Stimulated activated memory B cell treated with anti-CD40 and anti-IgM and Interleukin-4, amounts not matched to agents 10 μg/mL and 1 μg/mL and 100 μg/mL, for 72 hours (primary cell): ENCODE results near the gene CFD.
"Not testable (repeated sequence)": the region's sequence is repeated elsewhere in the genome, so short reads cannot be mapped to it uniquely, and the experiment has no call there.

Experiments
- ATAC-seq: fragments of 150-1000 bp; cut with Tn5 transposase; 2 replicates; pipeline ENCODE4 v1.10.0; 2021
- H3K27ac Mint-ChIP-seq: one replicate; pipeline ENCODE4 v1.8.0; 2022; ENCODE audit warnings: mild to moderate bottlenecking, mixed read lengths
- H3K27me3 Mint-ChIP-seq: one replicate; pipeline ENCODE4 v1.8.0; 2022; ENCODE audit warnings: mixed read lengths
- H3K36me3 Mint-ChIP-seq: one replicate; pipeline ENCODE4 v1.8.0; 2022; ENCODE audit warnings: mixed read lengths
- H3K4me1 Mint-ChIP-seq: one replicate; pipeline ENCODE4 v1.8.0; 2022; ENCODE audit warnings: mixed read lengths
- H3K4me3 Mint-ChIP-seq: one replicate; pipeline ENCODE4 v1.8.0; 2022; ENCODE audit warnings: mild to moderate bottlenecking, moderate library complexity, mixed read lengths
- H3K9me3 Mint-ChIP-seq: one replicate; pipeline ENCODE4 v1.8.0; 2022; ENCODE audit warnings: mixed read lengths

Gene CFD

DNA sequence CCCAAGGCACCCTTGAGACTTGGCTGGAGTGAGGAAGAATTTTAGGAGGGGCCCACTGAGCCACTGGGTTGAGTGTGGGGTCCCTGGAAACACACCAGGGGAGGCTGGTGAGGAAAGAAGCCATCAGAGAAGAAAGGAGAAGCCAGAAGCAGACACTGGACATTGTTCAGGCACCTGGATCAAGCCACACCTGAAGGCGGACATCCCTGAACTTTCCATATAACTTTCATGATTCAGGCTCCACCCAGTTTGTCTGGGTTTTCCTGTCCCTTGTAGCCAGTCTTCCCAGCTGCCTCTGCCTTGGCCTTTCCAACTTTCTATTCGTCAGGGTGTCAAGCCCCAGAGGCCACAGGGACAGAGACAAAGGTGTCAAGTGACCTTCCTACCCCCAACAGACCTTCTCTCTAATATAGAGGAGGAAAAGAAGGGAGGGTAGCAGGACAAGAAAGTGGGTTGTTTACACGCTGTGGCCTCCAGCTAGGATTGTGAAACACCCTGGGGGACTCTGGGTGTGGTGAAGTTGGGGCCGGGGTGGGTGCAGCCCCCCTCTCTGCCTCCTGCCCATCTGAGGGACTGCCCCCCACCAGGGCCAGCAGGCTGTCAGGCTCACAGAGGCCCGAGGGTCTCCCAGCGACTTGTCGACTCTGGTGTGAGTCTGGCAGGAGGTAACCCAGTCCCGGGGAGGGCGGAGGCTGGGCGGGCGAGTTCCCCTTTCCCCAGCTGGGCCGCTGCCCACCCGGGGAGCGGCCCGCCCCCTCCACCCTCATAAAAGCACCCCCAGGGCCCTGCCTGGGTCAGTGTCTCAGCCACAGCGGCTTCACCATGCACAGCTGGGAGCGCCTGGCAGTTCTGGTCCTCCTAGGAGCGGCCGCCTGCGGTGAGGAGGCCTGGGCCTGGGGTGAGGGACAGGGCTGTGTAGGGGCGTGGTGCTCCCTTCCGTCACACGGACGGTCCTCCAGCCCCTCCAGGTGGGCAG is at the start of gene CFD:
Gene CFD, plus strand, starts transcription at position 797 of the 976 bp plus-strand sequence. Its CDS starts 26 bp downstream, at position 823.
- H3K9me3 Mint-ChIP-seq = no peaks in the 10 kb centered on the region
- no peak within 1 kb of the TSS for H3K27ac Mint-ChIP-seq
- no peak for ATAC-seq
- peak within 1 kb of the TSS; percentile 56 for H3K4me3 Mint-ChIP-seq
- peaks cover 21% of the 10 kb centered on the region for H3K27me3 Mint-ChIP-seq
- H3K36me3 Mint-ChIP-seq = no peaks in the 10 kb centered on the region
- peaks cover 33% of the 10 kb centered on the region for H3K4me1 Mint-ChIP-seq

DNA sequence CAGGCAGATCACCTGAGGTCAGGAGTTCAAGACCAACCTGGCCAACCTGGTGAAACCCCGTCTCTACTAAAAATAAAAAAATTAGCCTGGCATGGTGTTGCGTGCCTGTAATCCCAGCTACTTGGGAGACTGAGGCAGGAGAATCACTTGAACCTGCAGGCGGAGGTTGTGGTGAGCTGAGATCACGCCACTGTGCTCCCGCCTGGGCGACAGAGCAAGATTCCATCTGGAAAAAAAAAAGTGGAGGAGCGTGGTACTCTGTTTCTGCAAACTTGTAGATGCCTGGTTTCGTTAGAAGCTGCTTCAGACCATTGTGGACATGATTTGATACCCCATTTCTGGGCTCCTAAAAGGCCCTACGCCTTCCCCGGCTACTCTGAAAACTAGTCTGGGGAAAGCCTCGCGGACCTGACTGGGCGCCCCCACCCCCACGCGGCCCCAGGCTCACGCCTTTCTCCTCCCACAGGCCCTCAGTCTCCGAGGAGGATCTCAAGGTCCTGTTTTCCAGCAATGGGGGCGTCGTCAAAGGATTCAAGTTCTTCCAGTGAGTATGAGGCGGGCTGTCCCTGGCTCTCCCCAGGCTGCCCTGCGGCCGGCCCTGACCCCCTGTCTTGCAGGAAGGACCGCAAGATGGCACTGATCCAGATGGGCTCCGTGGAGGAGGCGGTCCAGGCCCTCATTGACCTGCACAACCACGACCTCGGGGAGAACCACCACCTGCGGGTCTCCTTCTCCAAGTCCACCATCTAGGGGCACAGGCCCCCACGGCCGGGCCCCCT is 49.2 kb upstream of the CFD start:
- Mint-ChIP-seq H3K4me3 (no peak overlapping the region), H3K36me3 (peaks cover 59% of the 10 kb centered on the region), H3K27me3 (no peaks in the 10 kb centered on the region), H3K4me1 (peaks cover 9% of the 10 kb centered on the region), H3K27ac (no peak overlapping the region), H3K9me3 (no peaks in the 10 kb centered on the region)
- ATAC-seq = no peak

DNA sequence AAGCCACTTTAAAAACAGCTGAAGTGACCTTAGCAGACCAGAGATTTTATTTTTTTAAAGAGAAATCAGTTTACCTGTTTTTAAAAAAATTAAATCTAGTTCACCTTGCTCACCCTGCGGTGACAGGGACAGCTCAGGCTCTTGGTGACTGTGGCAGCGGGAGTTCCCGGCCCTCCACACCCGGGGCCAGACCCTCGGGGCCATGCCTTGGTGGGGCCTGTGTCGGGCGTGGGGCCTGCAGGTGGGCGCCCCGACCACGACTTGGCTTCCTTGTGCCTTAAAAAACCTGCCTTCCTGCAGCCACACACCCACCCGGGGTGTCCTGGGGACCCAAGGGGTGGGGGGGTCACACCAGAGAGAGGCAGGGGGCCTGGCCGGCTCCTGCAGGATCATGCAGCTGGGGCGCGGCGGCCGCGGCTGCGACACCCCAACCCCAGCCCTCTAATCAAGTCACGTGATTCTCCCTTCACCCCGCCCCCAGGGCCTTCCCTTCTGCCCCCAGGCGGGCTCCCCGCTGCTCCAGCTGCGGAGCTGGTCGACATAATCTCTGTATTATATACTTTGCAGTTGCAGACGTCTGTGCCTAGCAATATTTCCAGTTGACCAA is 48.5 kb upstream of the CFD start:
- Mint-ChIP-seq H3K4me3 (no peak overlapping the region), H3K27me3 (no peaks in the 10 kb centered on the region), H3K9me3 (peaks cover 3% of the 10 kb centered on the region), H3K27ac (no peak overlapping the region), H3K4me1 (peaks cover 9% of the 10 kb centered on the region), H3K36me3 (peaks cover 65% of the 10 kb centered on the region)
- ATAC-seq = no peak

DNA sequence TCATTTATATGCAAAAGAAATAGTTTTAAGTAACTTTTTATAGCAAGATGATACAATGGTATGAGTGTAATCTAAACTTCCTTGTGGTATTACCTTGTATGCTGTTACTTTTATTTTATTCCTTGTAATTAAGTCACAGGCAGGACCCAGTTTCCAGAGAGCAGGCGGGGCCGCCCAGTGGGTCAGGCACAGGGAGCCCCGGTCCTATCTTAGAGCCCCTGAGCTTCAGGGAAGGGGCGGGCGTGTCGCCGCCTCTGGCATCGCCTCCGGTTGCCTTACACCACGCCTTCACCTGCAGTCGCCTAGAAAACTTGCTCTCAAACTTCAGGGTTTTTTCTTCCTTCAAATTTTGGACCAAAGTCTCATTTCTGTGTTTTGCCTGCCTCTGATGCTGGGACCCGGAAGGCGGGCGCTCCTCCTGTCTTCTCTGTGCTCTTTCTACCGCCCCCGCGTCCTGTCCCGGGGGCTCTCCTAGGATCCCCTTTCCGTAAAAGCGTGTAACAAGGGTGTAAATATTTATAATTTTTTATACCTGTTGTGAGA is 47.9 kb upstream of the CFD start:
- no peak for ATAC-seq

DNA sequence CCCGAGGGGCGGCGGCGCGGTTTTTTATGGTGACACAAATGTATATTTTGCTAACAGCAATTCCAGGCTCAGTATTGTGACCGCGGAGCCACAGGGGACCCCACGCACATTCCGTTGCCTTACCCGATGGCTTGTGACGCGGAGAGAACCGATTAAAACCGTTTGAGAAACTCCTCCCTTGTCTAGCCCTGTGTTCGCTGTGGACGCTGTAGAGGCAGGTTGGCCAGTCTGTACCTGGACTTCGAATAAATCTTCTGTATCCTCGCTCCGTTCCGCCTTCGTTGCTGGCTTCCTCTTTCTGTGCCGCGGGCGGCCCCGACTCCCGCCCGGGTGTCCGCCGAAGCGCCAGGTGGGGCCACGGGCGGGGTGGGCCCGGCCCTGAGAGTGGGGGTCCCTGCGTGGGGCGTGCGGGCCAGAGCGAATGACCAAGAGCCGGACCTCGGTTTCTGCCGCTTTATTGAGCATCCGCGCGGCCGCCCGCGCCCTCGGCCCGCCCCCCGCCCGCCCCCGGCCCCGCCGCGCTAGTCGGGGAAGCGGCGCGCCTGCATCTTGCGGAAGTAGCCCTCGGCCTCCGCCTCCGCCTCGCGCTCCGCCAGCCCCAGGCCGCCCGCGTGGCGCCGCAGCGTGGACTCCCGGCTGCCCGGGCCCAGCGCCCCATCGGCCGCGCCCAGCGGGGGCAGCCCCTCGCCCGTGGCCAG is 47.3 kb upstream of the CFD start:
- Mint-ChIP-seq H3K4me3 (no peak overlapping the region), H3K36me3 (peaks cover 69% of the 10 kb centered on the region), H3K9me3 (peaks cover 14% of the 10 kb centered on the region), H3K27ac (no peak overlapping the region), H3K4me1 (peaks cover 7% of the 10 kb centered on the region), H3K27me3 (no peaks in the 10 kb centered on the region)
- ATAC-seq = peak; percentile 36

More for the DNA sequence above, 47.9 kb upstream of the CFD start:
- peaks cover 69% of the 10 kb centered on the region for H3K36me3 Mint-ChIP-seq
- H3K27me3 Mint-ChIP-seq = no peaks in the 10 kb centered on the region
- peaks cover 9% of the 10 kb centered on the region for H3K9me3 Mint-ChIP-seq
- H3K4me1 Mint-ChIP-seq = peaks cover 9% of the 10 kb centered on the region
- no peak overlapping the region for H3K4me3 Mint-ChIP-seq
- H3K27ac Mint-ChIP-seq = no peak overlapping the region

DNA sequence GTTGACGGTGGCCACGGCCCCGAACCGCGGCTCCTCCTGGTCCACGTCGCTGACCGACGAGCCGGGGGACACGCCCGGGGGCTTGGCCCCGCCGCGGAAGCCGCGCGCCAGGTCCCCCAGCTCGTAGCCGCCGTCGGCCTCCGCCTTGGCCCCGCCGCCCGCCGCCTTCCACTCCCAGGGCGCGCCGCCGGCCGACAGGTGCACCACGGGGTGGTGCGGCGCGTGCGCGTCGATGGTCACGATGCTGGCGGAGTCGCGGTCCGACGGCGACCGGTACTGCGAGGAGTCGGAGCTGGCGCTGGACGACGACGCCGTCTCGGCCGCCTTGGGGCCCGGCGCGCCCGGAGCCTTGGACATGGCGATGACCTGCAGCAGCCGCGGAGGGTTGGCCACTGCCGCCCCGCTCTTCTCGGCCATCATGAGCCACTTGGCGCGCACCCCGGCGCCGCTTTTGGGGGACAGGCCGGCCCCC is 46.7 kb upstream of the CFD start:
- peaks cover 14% of the 10 kb centered on the region for H3K9me3 Mint-ChIP-seq
- peaks cover under 1% of the 10 kb centered on the region for H3K4me1 Mint-ChIP-seq
- peak; percentile 31 for ATAC-seq
- H3K27ac Mint-ChIP-seq = no peak overlapping the region
- no peak overlapping the region for H3K4me3 Mint-ChIP-seq
- peaks cover 63% of the 10 kb centered on the region for H3K36me3 Mint-ChIP-seq
- no peaks in the 10 kb centered on the region for H3K27me3 Mint-ChIP-seq

DNA sequence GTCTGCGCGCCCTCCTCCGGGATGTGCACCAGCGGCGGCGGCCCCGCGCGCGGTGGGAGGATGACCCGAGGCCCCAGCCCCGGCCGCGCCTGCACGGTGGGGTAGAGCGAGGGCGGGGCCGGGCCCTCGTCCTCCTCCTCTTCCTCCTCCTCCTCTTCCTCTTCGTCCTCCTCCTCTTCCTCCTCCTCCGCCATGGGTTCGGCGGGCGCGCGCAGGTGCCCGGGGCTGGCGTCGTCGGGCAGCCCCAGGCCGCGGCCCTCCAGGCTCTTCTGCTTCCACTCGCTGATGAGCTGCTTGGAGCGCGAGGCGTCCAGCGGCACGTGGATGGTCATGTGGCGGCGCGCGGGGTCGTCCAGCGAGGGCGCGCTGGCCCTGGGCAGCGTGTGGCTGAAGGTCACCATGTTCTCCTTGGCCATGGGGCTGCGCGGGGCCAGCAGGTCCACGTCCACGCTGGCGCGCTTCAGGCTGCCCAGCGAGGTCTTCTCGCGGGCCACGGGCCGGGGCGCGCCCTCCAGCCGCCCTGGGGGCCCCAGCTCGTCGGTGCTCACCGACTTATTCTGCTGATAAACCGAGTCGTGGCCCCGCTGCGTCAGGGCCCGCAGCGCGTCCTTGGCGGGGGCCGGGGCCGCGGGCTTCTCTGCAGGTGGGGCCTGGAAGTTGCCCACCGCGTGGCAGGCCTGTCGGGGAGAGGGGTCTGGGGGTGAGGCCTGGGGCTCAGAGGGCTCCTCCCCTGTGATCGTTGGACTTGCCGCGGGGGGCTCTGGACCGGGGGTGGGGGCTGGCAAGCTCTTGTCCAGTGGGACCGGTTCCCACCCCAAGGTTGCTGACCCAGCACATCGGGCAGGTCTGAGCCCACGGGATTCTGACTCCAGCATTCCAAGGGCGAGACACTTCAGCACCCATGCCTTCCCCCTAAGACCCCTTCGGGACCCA is 46.0 kb upstream of the CFD start:
- Mint-ChIP-seq H3K27ac (no peak overlapping the region), H3K4me3 (no peak overlapping the region)
- peak; percentile 58 for ATAC-seq

DNA sequence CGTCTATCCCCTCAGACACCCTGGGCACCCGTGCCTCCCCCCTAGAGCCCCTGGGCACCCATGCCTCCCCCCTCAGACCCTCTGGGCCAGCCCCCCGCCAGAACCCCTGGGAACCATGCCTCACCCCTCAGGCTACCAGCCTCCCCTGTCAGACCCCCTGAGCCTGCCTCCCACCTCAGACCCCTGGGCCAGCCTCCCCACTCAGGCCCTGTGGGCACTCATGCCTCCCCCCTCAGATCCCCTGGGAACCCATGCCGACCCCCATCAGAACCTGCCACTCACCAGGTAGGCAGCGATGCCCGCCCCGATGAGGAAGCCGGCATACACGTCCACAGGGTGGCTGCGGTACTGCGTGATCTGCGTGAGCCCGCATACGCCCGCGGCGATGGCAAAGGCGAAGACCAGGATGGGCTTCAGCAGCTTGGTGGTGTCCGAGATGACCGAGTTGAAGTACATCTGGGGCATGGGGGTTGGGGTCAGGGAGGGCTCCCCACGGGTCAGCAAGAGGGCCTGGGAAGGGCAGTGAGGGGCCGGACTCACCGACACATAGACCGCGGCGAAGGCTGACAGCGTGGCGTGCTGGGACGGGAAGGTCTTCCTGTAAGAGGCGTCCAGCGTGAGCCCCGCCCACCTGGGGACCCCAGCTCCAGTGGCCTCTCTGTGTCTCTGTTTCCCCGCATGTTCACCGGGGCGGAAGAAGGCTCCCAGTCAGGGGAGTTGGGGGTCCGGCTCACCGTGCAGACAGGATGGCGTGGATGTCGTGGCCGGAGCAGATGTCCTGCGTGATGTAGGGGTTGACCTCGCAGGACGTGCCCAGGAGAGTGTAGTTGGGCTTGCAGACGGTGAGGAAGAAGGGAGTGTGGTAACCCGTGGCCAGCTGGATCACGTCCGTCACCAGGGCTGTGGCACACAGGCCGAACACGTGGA is 45.0 kb upstream of the CFD start:
- ATAC-seq = peak; percentile 3
- no peaks in the 10 kb centered on the region for H3K4me1 Mint-ChIP-seq
- H3K27me3 Mint-ChIP-seq = no peaks in the 10 kb centered on the region
- H3K9me3 Mint-ChIP-seq = peaks cover 14% of the 10 kb centered on the region
- H3K36me3 Mint-ChIP-seq = peaks cover 59% of the 10 kb centered on the region
- peak overlapping the region; percentile 1 for H3K4me3 Mint-ChIP-seq
- H3K27ac Mint-ChIP-seq = no peak overlapping the region

More for the DNA sequence above, 46.0 kb upstream of the CFD start:
- Mint-ChIP-seq H3K27me3 (no peaks in the 10 kb centered on the region), H3K4me1 (no peaks in the 10 kb centered on the region), H3K9me3 (peaks cover 14% of the 10 kb centered on the region), H3K36me3 (peaks cover 59% of the 10 kb centered on the region)

DNA sequence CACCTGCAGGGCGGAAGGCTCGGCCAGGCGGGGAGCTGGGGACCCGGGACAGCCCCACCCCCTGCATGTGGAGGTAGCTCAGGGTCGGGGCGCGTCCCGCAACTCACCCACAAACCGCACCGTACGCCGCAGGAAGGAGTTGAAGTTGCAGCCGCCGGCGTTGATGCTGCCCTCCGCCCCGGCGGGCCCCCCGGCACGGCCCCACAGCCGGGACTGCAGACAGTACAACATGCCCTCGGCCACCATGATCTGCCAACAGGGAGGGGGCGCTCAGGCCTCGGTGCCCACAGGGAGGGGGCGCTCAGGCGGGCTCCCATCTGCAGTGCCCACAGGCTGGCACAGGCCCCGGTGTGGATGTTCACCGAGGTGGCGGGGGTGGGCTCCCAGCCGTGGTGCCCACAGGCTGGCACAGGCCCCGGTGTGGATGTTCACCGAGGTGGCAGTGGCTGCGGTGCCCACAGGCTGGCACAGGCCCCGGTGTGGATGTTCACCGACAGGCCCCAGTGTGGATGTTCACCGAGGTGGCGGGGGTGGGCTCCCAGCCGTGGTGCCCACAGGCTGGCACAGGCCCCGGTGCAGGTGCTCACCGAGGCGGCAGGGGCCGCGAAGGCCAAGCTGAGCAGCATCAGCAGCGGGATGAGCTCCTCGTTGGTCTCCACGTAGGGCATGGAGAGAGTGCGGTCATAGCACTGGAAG is 44.2 kb upstream of the CFD start:
- H3K9me3 Mint-ChIP-seq = peaks cover 14% of the 10 kb centered on the region
- peak; percentile 10 for ATAC-seq
- H3K36me3 Mint-ChIP-seq = peaks cover 53% of the 10 kb centered on the region
- no peak overlapping the region for H3K27ac Mint-ChIP-seq
- no peaks in the 10 kb centered on the region for H3K4me1 Mint-ChIP-seq
- H3K4me3 Mint-ChIP-seq = no peak overlapping the region
- H3K27me3 Mint-ChIP-seq = no peaks in the 10 kb centered on the region

DNA sequence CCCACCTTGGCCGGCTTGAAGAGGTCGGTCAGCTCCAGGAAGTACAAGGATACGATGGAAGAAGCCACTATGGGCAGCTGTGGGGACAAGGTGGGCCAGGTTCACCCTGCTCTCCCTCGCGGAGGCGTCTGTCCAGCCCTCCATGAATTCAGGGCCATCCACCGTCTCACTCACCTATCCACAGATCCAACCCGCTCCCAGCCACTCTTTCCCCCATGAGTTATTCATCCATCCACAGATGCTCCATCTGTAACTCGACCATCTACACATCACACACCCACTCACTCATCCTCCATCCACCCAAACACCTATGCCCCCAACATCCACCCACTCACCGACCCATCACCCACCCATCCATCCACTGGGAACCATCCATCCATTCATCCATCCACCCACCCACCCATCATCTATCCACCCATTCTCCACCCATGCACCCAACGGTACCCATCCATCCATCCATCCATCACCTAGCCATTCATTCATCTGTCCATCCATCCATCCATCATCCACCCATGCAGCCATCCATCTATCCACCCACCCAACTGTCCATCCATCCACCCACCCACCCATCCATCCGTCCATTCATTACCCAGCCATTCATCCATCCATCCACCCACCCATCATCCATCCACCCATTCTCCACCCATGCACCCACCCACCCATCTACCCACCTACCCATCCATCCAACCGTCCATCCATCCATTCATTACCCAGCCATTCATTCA is 43.5 kb upstream of the CFD start:
- no peak for ATAC-seq
- Mint-ChIP-seq H3K9me3 (peaks cover 14% of the 10 kb centered on the region), H3K27me3 (no peaks in the 10 kb centered on the region), H3K36me3 (peaks cover 46% of the 10 kb centered on the region), H3K27ac (no peak overlapping the region), H3K4me3 (no peak overlapping the region), H3K4me1 (no peaks in the 10 kb centered on the region)

DNA sequence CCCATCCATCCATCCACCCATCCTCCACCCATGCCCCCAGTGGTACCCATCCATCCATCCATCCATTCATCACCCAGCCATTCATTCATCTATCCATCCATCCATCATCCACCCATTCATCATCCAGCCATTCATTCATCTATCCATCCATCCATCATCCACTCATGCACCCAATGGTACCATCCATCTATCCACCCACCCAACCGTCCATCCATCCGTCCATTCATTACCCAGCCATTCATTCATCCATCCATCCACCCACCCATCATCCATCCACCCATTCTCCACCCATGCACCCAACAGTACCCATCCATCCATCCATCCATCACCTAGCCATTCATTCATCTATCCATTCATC is 43.0 kb upstream of the CFD start:
- no peak for ATAC-seq
- Mint-ChIP-seq H3K27me3 (no peaks in the 10 kb centered on the region), H3K36me3 (peaks cover 40% of the 10 kb centered on the region), H3K4me3 (no peak overlapping the region), H3K27ac (no peak overlapping the region), H3K9me3 (peaks cover 14% of the 10 kb centered on the region), H3K4me1 (no peaks in the 10 kb centered on the region)

DNA sequence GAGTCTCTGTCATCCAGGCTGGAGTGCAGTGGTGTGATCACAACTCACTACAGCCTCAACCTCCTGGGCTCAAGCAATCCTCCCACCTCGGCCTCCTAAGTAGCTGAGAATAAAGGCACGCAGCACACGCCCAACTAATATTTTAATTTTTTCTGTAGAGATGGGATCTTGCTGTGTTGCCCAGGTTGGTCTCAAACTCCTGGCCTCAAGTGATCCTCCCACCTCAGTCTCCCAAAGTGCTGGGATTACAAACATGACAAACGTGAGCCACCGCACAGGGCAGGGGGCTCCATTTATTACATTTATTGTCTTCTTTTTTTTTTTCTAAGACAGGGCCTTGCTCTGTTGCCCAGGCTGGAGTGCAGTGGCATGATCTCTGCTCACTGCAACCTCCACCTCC is 39.3 kb upstream of the CFD start:
- not testable (repeated sequence) for H3K27ac Mint-ChIP-seq, H3K4me1 Mint-ChIP-seq, H3K4me3 Mint-ChIP-seq, ATAC-seq
- Mint-ChIP-seq H3K27me3 (peaks cover 26% of the 10 kb centered on the region), H3K36me3 (peaks cover 18% of the 10 kb centered on the region), H3K9me3 (peaks cover 14% of the 10 kb centered on the region)
